ENCODE measurements around the gene DAB1. TPM values are rescaled to one million over a fixed set of nuclear protein-coding genes. Genes with fewer than 3 reads are reported as not detected.

Gene DAB1
- total RNA-seq, 1 donor from 2014 or later = 14.6 TPM

DNA sequence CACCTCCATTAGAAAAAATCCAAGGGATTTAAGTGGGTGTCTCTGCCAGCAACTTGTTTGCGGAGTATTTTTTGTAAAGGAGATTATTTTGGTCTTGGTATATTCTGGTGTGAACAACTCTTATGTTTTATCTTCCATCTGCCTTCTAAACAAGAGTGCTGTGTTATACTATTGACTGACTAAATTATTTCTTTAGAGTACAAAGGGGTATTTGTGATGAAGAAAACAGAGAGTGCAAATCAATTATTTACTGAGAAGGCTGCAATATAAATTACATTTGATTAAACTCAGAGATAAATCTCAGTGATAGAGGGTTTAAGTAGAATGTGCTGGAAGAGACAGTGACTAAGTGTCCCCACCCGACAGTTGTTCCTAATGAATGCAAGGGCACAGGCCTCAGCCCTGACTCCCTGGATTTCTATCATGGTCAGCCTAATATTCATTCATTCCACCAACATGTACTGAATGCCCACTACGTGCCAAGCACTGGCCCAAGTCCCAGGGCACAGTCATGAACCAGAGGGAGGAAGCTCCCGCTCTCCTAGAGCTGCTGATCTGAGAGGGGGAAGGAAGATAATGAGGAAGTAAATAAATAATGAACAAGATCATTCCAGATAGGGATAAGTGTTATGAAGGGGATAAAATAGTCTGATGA lies 261.1 kb downstream of the DAB1 start:
- DNase-seq (ENCODE audit: low spot score) = no peak
- H3K79me2 ChIP-seq (ENCODE audit: low read depth) = no peaks in the 10 kb centered on the region
- H4K20me1 ChIP-seq (ENCODE audit: low read depth) = no peaks in the 10 kb centered on the region
- H3K27me3 Mint-ChIP-seq (ENCODE audit: insufficient read depth, low read depth) = no peaks in the 10 kb centered on the region
- H2AFZ ChIP-seq (replicated peaks) = no peak overlapping the region
- TF ChIP-seq, protein P1, sequence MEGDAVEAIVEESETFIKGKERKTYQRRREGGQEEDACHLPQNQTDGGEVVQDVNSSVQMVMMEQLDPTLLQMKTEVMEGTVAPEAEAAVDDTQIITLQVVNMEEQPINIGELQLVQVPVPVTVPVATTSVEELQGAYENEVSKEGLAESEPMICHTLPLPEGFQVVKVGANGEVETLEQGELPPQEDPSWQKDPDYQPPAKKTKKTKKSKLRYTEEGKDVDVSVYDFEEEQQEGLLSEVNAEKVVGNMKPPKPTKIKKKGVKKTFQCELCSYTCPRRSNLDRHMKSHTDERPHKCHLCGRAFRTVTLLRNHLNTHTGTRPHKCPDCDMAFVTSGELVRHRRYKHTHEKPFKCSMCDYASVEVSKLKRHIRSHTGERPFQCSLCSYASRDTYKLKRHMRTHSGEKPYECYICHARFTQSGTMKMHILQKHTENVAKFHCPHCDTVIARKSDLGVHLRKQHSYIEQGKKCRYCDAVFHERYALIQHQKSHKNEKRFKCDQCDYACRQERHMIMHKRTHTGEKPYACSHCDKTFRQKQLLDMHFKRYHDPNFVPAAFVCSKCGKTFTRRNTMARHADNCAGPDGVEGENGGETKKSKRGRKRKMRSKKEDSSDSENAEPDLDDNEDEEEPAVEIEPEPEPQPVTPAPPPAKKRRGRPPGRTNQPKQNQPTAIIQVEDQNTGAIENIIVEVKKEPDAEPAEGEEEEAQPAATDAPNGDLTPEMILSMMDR (IDR thresholded peaks at IDR 0.05) = no peak
- no peak for TF ChIP-seq EZH2phosphoT487 (IDR thresholded peaks at IDR 0.05)
- no peak for TF ChIP-seq EZH2 (IDR thresholded peaks at IDR 0.05)
- peaks cover 4% of the 10 kb centered on the region for H3K4me1 ChIP-seq
- no peaks in the 10 kb centered on the region for H3K36me3 Mint-ChIP-seq
- peaks cover 21% of the 10 kb centered on the region for H3K4me1 Mint-ChIP-seq
- no peaks in the 10 kb centered on the region for H3F3A ChIP-seq (ENCODE audit: low read depth)
- no peaks in the 10 kb centered on the region for H3K36me3 ChIP-seq
- no peak overlapping the region for H3K4me2 ChIP-seq
- H3K4me3 Mint-ChIP-seq = no peak overlapping the region
- no peaks in the 10 kb centered on the region for H3K9me3 Mint-ChIP-seq
- no peaks in the 10 kb centered on the region for H3K9me3 ChIP-seq (ENCODE audit: low read depth)
- H3K27me3 ChIP-seq = no peaks in the 10 kb centered on the region
- no peak overlapping the region for H3K9ac ChIP-seq
- no peak overlapping the region for H3K27ac ChIP-seq
- H3K4me3 ChIP-seq = no peak overlapping the region
- H3K27ac Mint-ChIP-seq = no peak overlapping the region

DNA sequence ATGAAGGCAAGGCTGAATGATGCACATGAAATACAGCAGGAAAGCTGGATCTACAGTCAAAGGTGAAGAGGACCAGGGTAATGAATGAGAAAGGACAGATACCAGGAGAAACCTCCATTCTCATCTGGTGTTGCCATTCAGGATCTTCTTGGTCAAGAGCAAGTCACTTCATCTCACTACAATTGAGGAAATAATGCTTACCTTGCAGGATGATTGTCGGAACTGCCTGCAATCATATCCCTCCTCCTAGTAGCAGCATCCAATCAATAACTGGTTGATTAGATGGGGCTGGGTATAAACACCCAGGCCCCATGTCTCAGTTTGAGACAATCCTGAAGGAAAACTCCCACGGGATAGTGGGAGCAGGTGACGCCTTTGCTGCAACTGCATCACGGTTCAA lies 263.3 kb downstream of the DAB1 start:
- Histone ChIP-seq H3K4me2 (no peak overlapping the region), H3K4me3 (no peak overlapping the region), H3F3A (ENCODE audit: low read depth) (no peaks in the 10 kb centered on the region), H3K36me3 (no peaks in the 10 kb centered on the region), H3K4me1 (peaks cover 12% of the 10 kb centered on the region), H3K27me3 (no peaks in the 10 kb centered on the region), H3K9ac (no peak overlapping the region), H3K27ac (no peak overlapping the region), H3K9me3 (ENCODE audit: low read depth) (no peaks in the 10 kb centered on the region), H3K79me2 (ENCODE audit: low read depth) (no peaks in the 10 kb centered on the region), H2AFZ (replicated peaks) (no peak overlapping the region), H4K20me1 (ENCODE audit: low read depth) (no peaks in the 10 kb centered on the region)
- Mint-ChIP-seq H3K36me3 (no peaks in the 10 kb centered on the region), H3K9me3 (peaks cover 7% of the 10 kb centered on the region), H3K4me1 (peaks cover 23% of the 10 kb centered on the region), H3K27me3 (ENCODE audit: insufficient read depth, low read depth) (no peaks in the 10 kb centered on the region), H3K27ac (no peak overlapping the region), H3K4me3 (no peak overlapping the region)
- no peak for DNase-seq (ENCODE audit: low spot score)
- TF ChIP-seq EZH2 (IDR thresholded peaks at IDR 0.05) (no peak), EZH2phosphoT487 (IDR thresholded peaks at IDR 0.05) (no peak)
- TF ChIP-seq, protein P1 (IDR thresholded peaks at IDR 0.05) = no peak

DNA sequence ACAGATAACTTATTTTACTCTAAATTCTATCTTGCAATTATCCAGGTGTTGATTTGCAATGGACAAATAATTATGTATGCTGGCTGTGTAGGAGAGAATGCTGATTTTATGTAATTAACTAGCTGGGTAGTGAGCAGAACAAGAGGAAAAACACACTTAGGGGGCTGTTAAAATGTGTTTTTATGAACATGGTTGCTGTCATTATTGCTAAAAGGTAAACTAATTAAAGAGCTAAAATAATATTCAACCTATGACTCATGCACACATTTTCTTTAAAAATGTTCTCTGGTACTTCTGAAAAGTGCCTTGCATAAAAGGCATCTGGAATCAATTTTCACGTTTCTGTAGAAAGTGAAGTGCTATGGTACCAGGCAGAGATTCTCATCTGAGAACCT lies 265.3 kb downstream of the DAB1 start:
- no peak overlapping the region for H3K27ac ChIP-seq
- TF ChIP-seq EZH2 (IDR thresholded peaks at IDR 0.05) = no peak
- no peak for TF ChIP-seq EZH2phosphoT487 (IDR thresholded peaks at IDR 0.05)
- TF ChIP-seq, protein P1 (IDR thresholded peaks at IDR 0.05) = no peak
- H3K27me3 ChIP-seq = no peaks in the 10 kb centered on the region
- H3K4me2 ChIP-seq = no peak overlapping the region
- no peaks in the 10 kb centered on the region for H3K36me3 ChIP-seq
- H4K20me1 ChIP-seq (ENCODE audit: low read depth) = no peaks in the 10 kb centered on the region
- no peak for DNase-seq (ENCODE audit: low spot score)
- peaks cover 3% of the 10 kb centered on the region for H3K9me3 ChIP-seq (ENCODE audit: low read depth)
- H3K4me1 ChIP-seq = peaks cover 12% of the 10 kb centered on the region
- H3K9ac ChIP-seq = no peak overlapping the region
- Mint-ChIP-seq H3K4me3 (no peak overlapping the region), H3K9me3 (peaks cover 7% of the 10 kb centered on the region), H3K4me1 (peaks cover 23% of the 10 kb centered on the region), H3K27ac (no peak overlapping the region), H3K27me3 (ENCODE audit: insufficient read depth, low read depth) (no peaks in the 10 kb centered on the region), H3K36me3 (no peaks in the 10 kb centered on the region)
- no peak overlapping the region for H3K4me3 ChIP-seq
- no peaks in the 10 kb centered on the region for H3K79me2 ChIP-seq (ENCODE audit: low read depth)
- H2AFZ ChIP-seq (replicated peaks) = no peak overlapping the region
- H3F3A ChIP-seq (ENCODE audit: low read depth) = no peaks in the 10 kb centered on the region

All from neural progenitor cell (in vitro differentiated cells).